ENCODE results near the gene NATD1. TPM values are rescaled to one million over a fixed set of nuclear protein-coding genes. Genes with fewer than 3 reads are reported as not detected.

Gene NATD1
- total RNA-seq, 4 donors from 2014 or later = 12.3 to 26.2 (median 18.1) TPM

- H3K36me3 ChIP-seq = peaks cover 0 to 33% (median 24%) of the 10 kb centered on the region in 4 donors
- H3K27ac ChIP-seq (replicated peaks in 1 of 4) = peak overlapping the region; percentile 89 to 96 (median 92)
- peaks cover 0 to 7% (median 0%) of the 10 kb centered on the region in 4 donors for H3K27me3 ChIP-seq
- WGBS = 4% methylated on average over 18 of the region's 18 CpGs
- intact Hi-C loops (cut with DNase I) = loop anchor here (5.0 kb wide), 1 partner anchor 51 kb away; no protein-coding TSS in a partner anchor
- peak overlapping the region; percentile 90 to 97 (median 95) for H3K4me3 ChIP-seq
- peaks cover 60 to 82% (median 67%) of the 10 kb centered on the region in 4 donors for H3K4me1 ChIP-seq
- DNase-seq (ENCODE audit: extremely low spot score) = no peak
- TF ChIP-seq POLR2AphosphoS5 (IDR thresholded peaks at IDR 0.05) = no peak
- no peaks in the 10 kb centered on the region for H3K9me3 ChIP-seq
Measured at GRCh38 chr17:21212826-21213637, 40.2 kb downstream of the NATD1 start.

- DNase-seq (ENCODE audit: extremely low spot score) = no peak
- H3K4me1 ChIP-seq = peaks cover 64 to 81% (median 68%) of the 10 kb centered on the region in 4 donors
- intact Hi-C loops (cut with DNase I) = loop anchor here (5.0 kb wide), 1 partner anchor 50 kb away; no protein-coding TSS in a partner anchor
- peaks cover 0 to 41% (median 24%) of the 10 kb centered on the region in 4 donors for H3K36me3 ChIP-seq
- no peaks in the 10 kb centered on the region for H3K9me3 ChIP-seq
- no peak overlapping the region for H3K4me3 ChIP-seq
- 77% methylated on average over 8 of the region's 9 CpGs for WGBS
- peaks cover 0 to 7% (median 0%) of the 10 kb centered on the region in 4 donors for H3K27me3 ChIP-seq
- no peak overlapping the region for H3K27ac ChIP-seq (replicated peaks in 1 of 4)
- TF ChIP-seq POLR2A (IDR thresholded peaks at IDR 0.05; ENCODE audit: low read depth) (no peak), EP300 (IDR thresholded peaks at IDR 0.05) (no peak), CTCF (IDR thresholded peaks at IDR 0.05) (no peak), POLR2AphosphoS5 (IDR thresholded peaks at IDR 0.05) (no peak)
Measured at GRCh38 chr17:21211825-21212479, 41.3 kb downstream of the NATD1 start.

- H3K9me3 ChIP-seq = no peaks in the 10 kb centered on the region
- H3K4me1 ChIP-seq = peaks cover 60 to 71% (median 67%) of the 10 kb centered on the region in 4 donors
- 74% methylated on average over 15 of the region's 15 CpGs for WGBS
- no peak overlapping the region for H3K27ac ChIP-seq (replicated peaks in 1 of 4)
- DNase-seq (ENCODE audit: extremely low spot score) = no peak
- H3K36me3 ChIP-seq = peaks cover 0 to 41% (median 24%) of the 10 kb centered on the region in 4 donors
- TF ChIP-seq EP300 (IDR thresholded peaks at IDR 0.05) (no peak), CTCF (IDR thresholded peaks at IDR 0.05) (no peak), POLR2A (IDR thresholded peaks at IDR 0.05; ENCODE audit: low read depth) (no peak), POLR2AphosphoS5 (IDR thresholded peaks at IDR 0.05) (no peak)
- intact Hi-C loops (cut with DNase I) = loop anchor here (5.0 kb wide), 1 partner anchor 48 kb away; no protein-coding TSS in a partner anchor
- H3K4me3 ChIP-seq = no peak overlapping the region
- H3K27me3 ChIP-seq = peaks cover 0 to 7% (median 0%) of the 10 kb centered on the region in 4 donors
Measured at GRCh38 chr17:21210411-21211076, 42.7 kb downstream of the NATD1 start.

- no peak overlapping the region for H3K27ac ChIP-seq (replicated peaks in 1 of 4)
- DNase-seq (ENCODE audit: extremely low spot score) = no peak
- H3K36me3 ChIP-seq = peaks cover 0 to 43% (median 24%) of the 10 kb centered on the region in 4 donors
- H3K4me3 ChIP-seq = no peak overlapping the region
- intact Hi-C loops (cut with DNase I) = loop anchor here (5.0 kb wide), 1 partner anchor 47 kb away; no protein-coding TSS in a partner anchor
- H3K4me1 ChIP-seq = peaks cover 60 to 71% (median 68%) of the 10 kb centered on the region in 4 donors
- H3K9me3 ChIP-seq = no peaks in the 10 kb centered on the region
- peaks cover 0 to 5% (median 0%) of the 10 kb centered on the region in 4 donors for H3K27me3 ChIP-seq
- TF ChIP-seq EP300 (IDR thresholded peaks at IDR 0.05) = no peak
- no peak for TF ChIP-seq POLR2AphosphoS5 (IDR thresholded peaks at IDR 0.05)
- no peak for TF ChIP-seq CTCF (IDR thresholded peaks at IDR 0.05)
- no peak for TF ChIP-seq POLR2A (IDR thresholded peaks at IDR 0.05; ENCODE audit: low read depth)
- 81% methylated on average over 17 of the region's 17 CpGs for WGBS
Measured at GRCh38 chr17:21209511-21210175, 43.6 kb downstream of the NATD1 start.
